Esophagus squamous epithelium (tissue), 5 donors: ENCODE data around the gene PRSS36. TPM values are rescaled to one million over a fixed set of nuclear protein-coding genes. Genes with fewer than 3 reads are reported as not detected.

ENCODE experiments used
- DNase-seq: peaks from one replicate; lab custom pipeline; 2025; lab: John Stamatoyannopoulos, UW
- H3K27ac ChIP-seq, 4 donors: fragments of 200-600 bp; sonication (generic); one replicate each; pipeline ENCODE4 v1.5.1; 2016 to 2019; ENCODE audit warnings: mild to moderate bottlenecking in 1 of 4
- H3K27me3 ChIP-seq, 4 donors: fragments of 200-600 bp; sonication (generic); 1 replicate in 3 of 4; 2 replicates in 1 of 4; pipeline versions ENCODE4 v1.5.1 to v1.6.0; 2017 to 2021; ENCODE audit warnings: antibody characterized with exemption in 1 of 4
- H3K36me3 ChIP-seq, 3 donors: fragments of 200-600 bp; sonication (generic); one replicate each; pipeline ENCODE4 v1.5.1; 2016 to 2019
- H3K4me1 ChIP-seq, 3 donors: fragments of 200-600 bp; sonication (generic); one replicate each; pipeline ENCODE4 v1.5.1; 2017 to 2019
- H3K4me3 ChIP-seq, 4 donors: fragments of 200-600 bp; sonication (generic); 1 replicate in 3 of 4; 2 replicates in 1 of 4; pipeline ENCODE4 v1.5.1; 2016 to 2019; ENCODE audit warnings: mild to moderate bottlenecking in 2 of 4, moderate library complexity in 1 of 4
- H3K9me3 ChIP-seq, 3 donors: fragments of 200-600 bp; sonication (generic); one replicate each; pipeline ENCODE4 v1.5.1; 2016 to 2019
- CTCF ChIP-seq, 6 experiments: fragments of 450-650 bp in 4 of 6; fragments of 200-600 bp in 2 of 6; sonication (generic) in 2 of 6; IDR thresholded peaks; one replicate each; pipeline ENCODE4 v1.5.1; 2016 to 2019; ENCODE audit warnings: antibody characterized with exemption in 6 of 6, mild to moderate bottlenecking in 4 of 6, moderate library complexity in 4 of 6
- POLR2A ChIP-seq, 4 donors: fragments of 450-650 bp; IDR thresholded peaks; one replicate each; pipeline ENCODE4 v1.6.1; 2017; ENCODE audit warnings: antibody characterized with exemption in 4 of 4, mild to moderate bottlenecking in 4 of 4, moderate library complexity in 3 of 4
- WGBS, 2 donors: methylation state at CpG; one replicate each; pipeline ENCODE4 v1.1.5; 2018; 5-methylcytosine and 5-hydroxymethylcytosine counted together
- intact Hi-C: fragments of 100-400 bp; cut with DNase I; formaldehyde crosslinking; loops from one replicate; pipeline ENCODE4 v1.15.0; 2022
- total RNA-seq, 4 donors: library from RNA; depleted of rRNA; stranded (reverse); fragments of >200 nt; gene quantifications; one replicate each; pipeline ENCODE4 v1.1.0, GENCODE V29; 2016
- donor health status: DM: yes; HTN: yes; CAD: no.

PRSS36 gene
- total RNA-seq, 4 donors from 2014 or later: 0.38 to 4.2 (median 1.9) TPM

GRCh38 chr16:31134625-31135534 is 15.0 kb downstream of the PRSS36 start:
- peak overlapping the region; percentile 86 to 96 (median 94) for H3K27ac ChIP-seq
- H3K4me1 ChIP-seq: peaks cover 41 to 83% (median 43%) of the 10 kb centered on the region in 3 donors
- TF ChIP-seq CTCF (IDR thresholded peaks at IDR 0.05) (peak in 3 of 6 experiments; percentile 17 to 51 (median 22)), POLR2A (IDR thresholded peaks at IDR 0.05) (peak in 1 of 4 donors; percentile 39)
- H3K9me3 ChIP-seq: no peaks in the 10 kb centered on the region
- H3K36me3 ChIP-seq: peaks cover 0 to 33% (median 4%) of the 10 kb centered on the region in 3 donors
- peak overlapping the region; percentile 60 to 79 (median 72) for H3K4me3 ChIP-seq
- 14 to 25% methylated on average over 8 to 11 of the region's 18 CpGs for WGBS, 2 donors
- H3K27me3 ChIP-seq: peaks cover 0 to 5% (median 0%) of the 10 kb centered on the region in 4 donors
- intact Hi-C loops: no loop called here
- DNase-seq: no peak

- intact Hi-C loops: no loop called here
- peaks cover 0 to 39% (median 4%) of the 10 kb centered on the region in 3 donors for H3K36me3 ChIP-seq
- peaks cover 46 to 83% (median 47%) of the 10 kb centered on the region in 3 donors for H3K4me1 ChIP-seq
- peak overlapping the region; percentile 86 to 96 (median 94) for H3K27ac ChIP-seq
- H3K9me3 ChIP-seq: no peaks in the 10 kb centered on the region
- no peak for DNase-seq
- peaks cover 0 to 5% (median 0%) of the 10 kb centered on the region in 4 donors for H3K27me3 ChIP-seq
- TF ChIP-seq CTCF (IDR thresholded peaks at IDR 0.05): no peak
- TF ChIP-seq POLR2A (IDR thresholded peaks at IDR 0.05): no peak
- WGBS, 2 donors: 8 to 11% methylated on average over 1 to 4 of the region's 5 CpGs
- peak overlapping the region; percentile 60 to 79 (median 72) for H3K4me3 ChIP-seq
These were observed 15.7 kb downstream of the PRSS36 start for GRCh38 chr16:31134091-31134571.

- DNase-seq: no peak
These were observed 16.8 kb downstream of the PRSS36 start for GRCh38 chr16:31133046-31133501.

GRCh38 chr16:31132303-31132979 is 17.4 kb downstream of the PRSS36 start:
- Histone ChIP-seq H3K9me3 (no peaks in the 10 kb centered on the region), H3K4me1 (peaks cover 49 to 86% (median 50%) of the 10 kb centered on the region in 3 donors), H3K27ac (peak overlapping the region; percentile 72 to 96 (median 94)), H3K36me3 (peaks cover 0 to 54% (median 10%) of the 10 kb centered on the region in 3 donors), H3K4me3 (peak overlapping the region in 3 of 4 donors; percentile 4 to 60 (median 13)), H3K27me3 (peaks cover 0 to 5% (median 0%) of the 10 kb centered on the region in 4 donors)
- WGBS, 2 donors: 62 to 63% methylated on average over 9 to 11 of the region's 20 CpGs
- intact Hi-C loops: no loop called here
- TF ChIP-seq CTCF (IDR thresholded peaks at IDR 0.05) (no peak), POLR2A (IDR thresholded peaks at IDR 0.05) (no peak)
- no peak for DNase-seq

More at GRCh38 chr16:31133046-31133501, 16.8 kb downstream of the PRSS36 start:
- peak overlapping the region; percentile 60 to 79 (median 72) for H3K4me3 ChIP-seq
- H3K27ac ChIP-seq: peak overlapping the region in 3 of 4 donors; percentile 93 to 96 (median 94)
- H3K27me3 ChIP-seq: peaks cover 0 to 5% (median 0%) of the 10 kb centered on the region in 4 donors
- H3K4me1 ChIP-seq: peaks cover 48 to 83% (median 50%) of the 10 kb centered on the region in 3 donors
- intact Hi-C loops: no loop called here
- H3K9me3 ChIP-seq: no peaks in the 10 kb centered on the region
- TF ChIP-seq POLR2A (IDR thresholded peaks at IDR 0.05) (no peak), CTCF (IDR thresholded peaks at IDR 0.05) (no peak)
- H3K36me3 ChIP-seq: peaks cover 0 to 48% (median 4%) of the 10 kb centered on the region in 3 donors
- WGBS, 2 donors: 78 to 80% methylated on average over 1 to 6 of the region's 6 CpGs
